ENCODE results near the gene ACOD1.
"Not testable (repeated sequence)": the region's sequence is repeated elsewhere in the genome, so short reads cannot be mapped to it uniquely, and the experiment has no call there.

The ACOD1 gene

DNA sequence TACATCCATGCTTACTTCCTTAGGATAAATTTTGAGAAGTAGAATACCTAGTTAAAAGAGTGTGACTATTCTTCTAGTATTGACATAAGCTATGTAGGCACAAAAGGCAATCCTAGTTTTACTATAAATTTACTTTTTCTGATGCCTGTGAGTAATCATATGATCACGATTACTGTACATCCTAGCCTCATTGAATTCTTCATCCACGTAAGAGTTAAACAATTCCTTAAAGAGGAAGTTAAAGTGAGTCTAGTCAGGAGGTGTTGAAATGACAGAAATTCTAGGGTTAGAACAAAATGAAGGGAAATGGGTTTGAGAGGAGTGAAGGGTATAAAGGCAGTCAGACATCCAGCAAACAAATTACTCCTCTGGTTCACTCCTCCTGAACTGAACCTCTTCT lies at the start of gene ACOD1:
Gene ACOD1 (plus strand): TSS at position 363 of the 400 bp plus-strand sequence. CDS start 48 bp downstream, outside the sequence.
- no peak for DNase-seq (ENCODE audit: low read depth in 2 of 2)

DNA sequence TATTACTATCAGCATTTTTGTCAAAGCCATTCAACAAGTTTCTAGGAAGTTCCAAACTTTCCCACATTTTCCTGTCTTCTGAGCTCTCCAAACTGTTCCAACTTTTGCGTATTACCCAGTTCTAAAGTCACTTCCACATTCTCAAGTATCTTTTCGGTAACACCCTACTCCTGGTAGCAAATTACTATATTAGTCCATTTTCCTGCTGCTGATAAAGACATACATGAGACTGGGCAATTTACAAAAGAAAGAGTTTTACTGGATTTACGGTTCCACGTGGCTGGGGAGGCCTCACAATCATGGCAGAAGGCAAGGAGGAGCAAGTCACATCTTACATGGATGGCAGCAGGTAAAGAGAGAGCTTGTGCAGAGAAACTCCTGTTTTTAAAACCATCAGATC lies 49.2 kb upstream of the ACOD1 start:
- not testable (repeated sequence) for DNase-seq (ENCODE audit: low read depth in 2 of 2)

DNA sequence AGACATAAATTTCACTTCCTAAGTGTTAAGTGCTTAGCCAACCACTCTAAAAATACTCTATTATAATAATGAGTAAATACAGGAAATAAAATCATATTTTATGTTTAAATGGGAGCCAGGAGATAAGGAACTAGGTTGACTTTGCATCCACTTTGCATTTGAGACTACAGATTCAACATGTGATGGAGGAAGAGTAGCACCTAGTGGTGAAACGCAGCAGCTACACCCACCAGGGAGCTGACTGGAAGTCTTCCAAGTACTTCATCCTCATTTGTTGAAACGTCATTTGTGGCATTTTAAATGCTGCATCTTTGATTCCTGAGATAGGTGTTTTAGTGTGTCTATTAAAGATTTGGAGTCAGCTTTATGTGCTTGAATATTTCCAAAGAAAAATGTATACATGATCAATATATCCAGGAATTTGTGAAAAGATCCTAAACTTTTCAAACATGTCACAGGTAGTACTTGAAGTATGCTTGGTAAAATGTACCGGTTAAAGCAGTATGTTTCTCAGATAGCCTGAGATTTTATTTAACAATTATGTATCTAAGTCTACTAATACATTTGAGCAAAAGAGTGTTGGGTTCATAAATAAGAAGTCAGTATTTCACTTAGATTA lies 44.7 kb upstream of the ACOD1 start:
- peak; percentile 32 to 53 for DNase-seq (ENCODE audit: low read depth in 2 of 2)

DNA sequence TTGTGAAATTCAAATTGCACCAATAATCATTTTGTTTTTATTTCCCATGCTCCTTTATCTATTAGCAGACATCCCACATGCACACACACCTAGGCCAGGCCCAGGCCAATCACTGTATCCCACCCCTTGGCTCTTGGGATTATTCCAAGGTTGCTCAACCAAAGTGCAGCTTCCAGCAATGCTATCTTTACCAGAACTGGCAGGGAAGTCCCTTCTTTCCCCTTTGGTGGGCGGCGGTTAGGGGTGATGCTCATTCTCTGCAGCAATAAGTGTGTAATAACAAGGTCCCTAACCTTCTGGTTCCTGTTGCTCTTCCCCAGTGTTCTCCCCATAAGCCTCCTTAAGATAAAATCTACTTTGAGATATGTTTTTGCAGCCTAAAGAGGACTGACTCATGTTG lies 43.8 kb upstream of the ACOD1 start:
- DNase-seq (ENCODE audit: low read depth in 2 of 2): no peak

DNA sequence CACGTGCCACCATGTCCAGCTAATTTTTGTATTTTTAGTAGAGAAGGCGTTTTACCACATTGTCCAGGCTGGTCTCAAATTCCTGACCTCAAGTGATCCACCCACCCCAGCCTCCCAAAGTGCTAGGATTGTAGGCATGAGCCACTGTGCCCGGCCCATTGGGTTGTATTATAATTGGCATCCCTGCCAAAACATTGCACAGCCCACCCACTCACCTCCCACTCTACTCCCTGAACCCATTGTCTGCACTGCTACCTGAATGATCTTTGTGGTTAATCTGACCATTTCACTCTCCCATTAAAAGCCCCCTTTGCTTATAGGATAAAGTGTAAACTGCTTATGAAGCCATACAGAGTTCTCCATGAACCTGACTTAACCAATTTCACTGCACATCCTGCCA lies 35.8 kb upstream of the ACOD1 start:
- DNase-seq (ENCODE audit: low read depth in 2 of 2): no peak

DNA sequence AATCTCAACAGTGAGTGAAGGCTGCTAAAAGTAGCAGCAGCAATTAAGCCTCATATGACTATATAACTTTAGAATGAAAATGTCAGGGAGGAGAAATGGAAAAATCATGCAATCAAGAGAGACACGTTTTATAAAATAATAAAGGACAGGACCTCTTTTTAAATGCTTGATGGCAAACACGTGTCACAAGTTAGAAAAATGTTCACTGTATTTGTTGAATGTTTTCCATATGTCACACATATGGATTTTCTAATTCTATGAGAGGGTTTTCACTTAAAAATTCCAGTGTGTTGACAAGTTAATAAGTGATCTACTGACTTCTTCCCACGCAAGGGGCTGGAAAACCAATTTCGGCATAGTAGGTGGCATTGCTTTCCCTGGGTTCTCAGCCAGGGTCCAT lies 34.4 kb upstream of the ACOD1 start:
- no peak for DNase-seq (ENCODE audit: low read depth in 2 of 2)

DNA sequence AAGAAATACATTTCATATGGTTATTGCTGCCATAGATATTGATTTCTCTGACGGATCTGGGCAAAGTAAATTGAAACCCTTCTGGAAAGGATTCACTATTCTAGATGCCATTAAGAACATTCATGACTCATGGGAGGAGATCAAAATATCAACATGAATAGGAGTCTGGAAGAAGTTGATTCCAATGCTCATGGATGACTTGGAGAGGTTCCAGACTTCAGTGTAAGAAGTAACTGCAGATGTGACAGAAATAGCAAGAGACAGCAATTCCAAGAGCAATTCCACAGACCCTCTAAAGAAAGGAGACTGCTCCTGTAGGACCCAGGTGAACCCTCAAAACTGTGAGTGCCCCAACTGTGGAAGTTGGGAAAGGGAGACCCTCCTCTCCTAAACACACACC lies 31.2 kb upstream of the ACOD1 start:
- DNase-seq (ENCODE audit: low read depth in 2 of 2): no peak

DNA sequence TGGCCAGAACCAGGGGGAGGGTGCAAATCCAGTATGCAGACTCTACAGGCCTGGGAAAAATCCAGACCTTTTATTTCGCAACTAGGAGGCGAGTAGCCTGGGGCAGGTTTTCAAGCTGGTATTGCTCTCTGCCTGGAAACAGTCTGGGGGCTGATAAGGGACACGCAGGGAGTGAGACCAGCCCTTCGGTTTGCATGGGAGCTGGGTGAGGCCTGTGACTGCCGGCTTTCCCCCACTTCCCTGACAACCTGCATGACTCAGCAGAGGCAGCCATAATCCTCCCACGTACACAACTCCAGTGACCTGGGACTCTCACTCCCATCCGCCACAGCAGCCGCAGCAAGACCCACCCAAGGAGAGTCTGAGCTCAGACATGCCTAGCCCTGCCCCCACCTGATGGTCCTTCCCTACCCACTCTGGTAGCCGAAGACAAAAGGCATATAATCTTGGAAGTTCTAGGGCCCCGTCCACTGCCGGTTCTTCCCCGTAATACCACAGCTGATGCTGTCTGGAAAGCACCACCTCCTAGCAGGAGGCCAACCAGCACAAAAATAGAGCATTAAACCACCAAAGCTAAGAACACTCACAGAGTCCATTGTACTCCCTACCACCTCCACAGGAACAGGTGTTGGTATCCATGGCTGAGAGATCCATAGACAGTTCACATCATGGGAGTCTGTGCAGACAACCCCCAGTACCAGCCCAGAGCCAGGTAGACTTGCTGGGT lies 30.4 kb upstream of the ACOD1 start:
- DNase-seq (ENCODE audit: low read depth in 2 of 2): not testable (repeated sequence)

DNA sequence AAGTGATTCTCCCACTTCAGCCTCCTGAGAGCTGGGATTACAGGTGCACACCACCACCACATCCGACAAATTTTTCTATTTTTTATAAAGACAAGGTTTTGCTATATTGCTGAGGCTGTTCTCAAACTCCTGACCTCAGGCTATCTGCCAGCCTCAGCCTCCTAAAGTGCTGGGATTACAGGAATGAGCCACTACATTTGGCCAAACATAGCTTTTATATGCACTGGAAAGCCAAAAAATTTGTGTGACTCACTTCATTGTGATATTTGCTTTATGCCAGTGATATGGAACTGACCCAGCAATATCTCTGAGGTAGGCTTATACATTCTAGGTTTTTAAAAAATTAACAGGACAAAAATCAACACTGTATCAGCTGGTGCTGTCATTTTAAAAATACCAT lies 26.8 kb upstream of the ACOD1 start:
- no peak for DNase-seq (ENCODE audit: low read depth in 2 of 2)

DNA sequence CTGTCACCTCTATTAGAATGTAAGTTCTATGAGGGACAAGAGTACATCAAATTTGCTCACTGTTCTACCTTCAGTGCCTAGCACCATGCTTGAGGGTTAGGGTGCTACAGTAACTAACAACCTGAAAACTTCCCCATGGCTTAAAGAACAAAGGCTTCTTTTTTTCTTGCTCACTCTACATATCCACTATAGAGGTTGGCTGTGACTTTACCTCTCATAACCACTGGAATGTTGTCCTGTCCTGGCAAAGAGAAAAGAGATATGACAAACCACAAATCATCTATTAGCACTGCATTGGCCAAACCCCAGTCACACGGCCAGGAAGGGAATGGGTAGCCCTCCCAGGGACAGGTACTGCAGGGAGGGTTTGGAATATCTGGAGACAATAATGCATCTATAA lies 23.2 kb upstream of the ACOD1 start:
- no peak for DNase-seq (ENCODE audit: low read depth in 2 of 2)

DNA sequence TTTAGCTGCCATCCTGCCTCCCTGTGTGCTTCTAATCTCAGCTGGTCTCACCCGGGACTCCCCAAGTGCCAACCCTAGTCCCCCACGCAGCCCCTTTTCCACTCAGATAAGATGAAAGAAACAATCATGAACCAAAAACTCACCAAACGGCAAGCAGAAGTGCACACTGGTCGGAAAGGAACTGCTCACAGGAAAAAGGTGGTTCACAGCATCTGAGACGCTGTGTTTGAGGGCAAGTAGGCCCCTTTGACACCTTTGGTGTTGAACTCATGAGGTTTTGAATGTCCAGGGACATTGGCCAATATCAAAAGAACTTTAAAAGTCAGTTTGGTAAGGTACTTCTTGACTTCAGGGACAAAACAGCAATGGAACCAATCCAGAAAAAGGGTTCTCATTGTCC lies 20.4 kb upstream of the ACOD1 start:
- no peak for DNase-seq (ENCODE audit: low read depth in 2 of 2)

DNA sequence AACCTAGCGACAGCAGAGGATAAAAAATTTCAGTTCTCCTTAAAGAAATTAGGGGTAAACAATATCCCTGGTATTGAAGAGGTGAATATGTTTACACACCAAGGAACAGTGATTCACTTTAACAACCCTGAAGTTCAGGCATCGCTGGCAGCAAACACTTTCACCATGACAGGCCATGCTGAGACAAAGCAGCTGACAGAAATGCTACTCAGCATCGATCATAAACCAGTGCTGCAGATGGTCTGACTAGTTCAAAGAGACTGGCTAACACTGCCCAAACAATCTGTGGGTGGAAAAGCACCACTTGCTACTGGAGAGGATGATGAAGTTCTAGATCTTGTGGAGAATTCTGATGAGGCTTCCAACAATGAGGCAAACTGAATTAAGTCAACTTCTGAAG lies 19.9 kb upstream of the ACOD1 start:
- DNase-seq (ENCODE audit: low read depth in 2 of 2): no peak

DNA sequence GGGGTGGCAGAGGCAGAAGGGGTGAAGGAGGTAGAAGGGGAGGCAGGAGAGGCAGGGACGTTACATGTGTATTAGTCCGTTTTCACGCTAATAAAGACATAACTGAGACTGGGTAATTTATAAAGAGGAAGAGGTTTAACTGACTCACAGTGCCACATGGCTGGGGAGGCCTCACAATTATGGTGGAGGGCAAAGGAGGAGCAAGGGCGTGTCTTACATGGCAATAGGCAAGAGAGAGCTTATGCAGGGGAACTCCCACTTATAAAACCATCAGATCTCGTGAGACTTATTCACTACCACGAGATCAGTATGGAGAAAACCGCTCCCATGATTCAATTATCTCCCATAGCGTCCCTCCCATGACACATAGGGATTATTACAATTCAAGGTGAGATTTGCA lies 19.0 kb upstream of the ACOD1 start:
- no peak for DNase-seq (ENCODE audit: low read depth in 2 of 2)

DNA sequence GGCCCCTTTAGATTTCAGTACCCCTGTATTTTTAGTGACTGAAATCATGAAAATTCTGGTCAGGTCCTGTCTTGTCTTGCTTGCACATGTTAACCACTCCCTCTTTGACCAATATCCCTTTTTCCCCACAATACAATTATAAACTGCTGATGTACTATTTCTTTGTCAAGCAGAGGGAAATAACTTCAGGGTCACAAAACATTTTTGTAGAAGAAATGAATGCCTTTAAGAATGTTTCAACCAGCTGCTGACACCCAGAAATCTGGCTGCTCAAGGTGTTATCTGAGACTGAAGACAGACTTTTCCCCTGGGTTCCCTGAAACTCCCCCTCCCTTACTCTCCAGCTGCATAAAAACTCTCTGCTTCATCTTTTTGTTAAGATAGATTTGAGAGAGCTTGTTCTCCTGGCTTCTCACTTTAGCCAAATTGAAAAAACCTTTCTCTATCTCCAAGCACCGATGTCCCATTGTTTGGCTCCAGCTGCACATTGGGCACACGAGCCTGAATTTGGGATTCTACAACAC lies 18.4 kb upstream of the ACOD1 start:
- DNase-seq (ENCODE audit: low read depth in 2 of 2): no peak

DNA sequence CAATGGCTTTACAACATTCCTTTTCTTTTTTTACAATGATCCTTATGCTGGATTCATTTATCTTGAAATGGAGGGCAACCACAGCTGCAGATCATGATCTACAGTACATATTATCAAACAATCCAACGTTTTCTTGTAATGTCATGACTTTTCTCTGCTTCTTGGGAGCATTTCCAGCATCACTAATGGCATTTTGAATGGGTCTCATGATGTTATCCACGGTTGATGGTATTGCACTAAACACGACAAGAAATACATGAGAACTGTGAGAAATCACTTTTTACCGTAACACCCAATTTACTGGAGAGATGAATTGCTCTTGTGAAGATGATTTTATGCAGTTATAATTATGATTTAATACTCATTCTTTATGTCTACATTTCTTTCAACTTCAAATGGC lies 16.2 kb upstream of the ACOD1 start:
- no peak for DNase-seq (ENCODE audit: low read depth in 2 of 2)

DNA sequence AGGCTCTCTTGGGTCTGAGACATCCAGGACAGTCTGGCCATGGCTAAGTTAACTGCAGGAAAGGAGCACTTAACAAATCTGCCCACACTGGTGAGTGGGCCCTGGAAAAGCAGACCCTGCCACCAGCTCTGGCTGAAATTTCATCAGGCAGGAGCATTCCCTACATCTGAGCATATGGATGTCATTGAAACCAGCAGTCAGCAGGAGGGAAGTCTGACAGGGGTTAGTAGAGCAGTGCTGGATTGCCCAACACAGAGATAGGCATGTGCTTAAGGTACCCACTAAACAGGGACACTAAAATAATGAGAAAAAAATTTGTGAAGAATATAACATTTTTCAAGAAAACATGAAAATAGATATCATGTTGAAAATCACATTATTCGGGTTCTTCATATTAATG lies 13.6 kb upstream of the ACOD1 start:
- DNase-seq (ENCODE audit: low read depth in 2 of 2): no peak

DNA sequence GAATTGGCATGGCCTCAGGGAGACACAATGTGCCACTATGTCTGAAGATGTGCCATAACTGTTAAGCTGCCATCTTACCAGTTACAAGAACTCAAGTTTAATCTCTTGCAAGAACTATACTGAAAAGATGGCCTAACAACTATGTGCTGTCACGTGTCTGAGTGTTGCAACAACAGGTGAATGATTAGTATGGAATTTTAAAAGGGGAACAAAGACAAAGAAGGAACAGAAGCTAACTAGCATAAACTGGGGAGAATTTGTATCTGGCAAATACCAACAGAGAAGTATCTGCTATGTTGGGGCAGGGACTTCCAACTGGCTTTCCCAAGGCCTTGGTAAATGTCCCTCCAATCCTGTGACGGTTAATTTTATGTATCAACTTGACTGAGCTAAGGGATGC lies 11.5 kb upstream of the ACOD1 start:
- DNase-seq (ENCODE audit: low read depth in 2 of 2): no peak

DNA sequence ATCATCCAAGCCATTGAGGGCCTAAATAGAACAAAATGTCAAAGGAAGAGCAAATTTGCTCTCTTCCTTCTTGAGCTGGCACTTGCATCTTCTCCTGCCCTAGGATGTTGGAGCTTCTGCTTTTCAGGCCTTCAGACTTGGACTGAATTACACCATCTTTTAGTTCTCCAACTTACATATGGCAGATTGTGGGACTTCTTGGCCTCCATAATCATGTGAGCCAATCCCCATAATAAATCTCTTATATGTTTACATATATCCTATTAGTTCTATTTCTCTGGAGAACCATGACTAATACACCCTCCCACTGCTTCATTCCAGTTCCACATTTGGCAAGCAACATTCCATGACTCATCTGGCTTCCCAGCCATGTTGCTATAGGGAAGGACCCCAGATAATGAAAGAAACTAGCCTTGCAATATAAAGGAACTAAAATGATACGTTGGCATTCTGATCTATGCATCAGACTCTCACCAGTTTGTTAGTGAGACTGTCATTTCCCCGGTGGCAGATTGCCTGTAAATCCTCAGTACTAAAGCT lies 11.0 kb upstream of the ACOD1 start:
- no peak for DNase-seq (ENCODE audit: low read depth in 2 of 2)

DNA sequence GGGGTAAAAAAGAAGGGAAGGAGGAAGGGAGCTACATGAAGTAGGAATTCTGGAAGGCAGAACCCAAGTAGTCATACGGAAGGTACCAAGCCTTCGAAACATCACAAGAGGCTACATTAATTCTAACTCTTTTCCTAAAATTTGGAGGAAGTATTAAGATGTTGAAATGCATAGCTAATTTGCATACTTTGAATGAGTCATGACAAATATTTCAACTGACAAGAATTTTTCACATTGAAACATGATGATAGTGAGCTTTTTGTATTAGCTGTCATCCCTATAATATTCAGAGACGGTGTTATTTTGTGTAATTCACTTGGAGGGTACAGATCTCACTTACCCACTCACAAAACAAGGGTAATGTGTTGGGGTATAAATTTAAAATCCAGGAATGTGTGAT lies 9.1 kb upstream of the ACOD1 start:
- DNase-seq (ENCODE audit: low read depth in 2 of 2): no peak

DNA sequence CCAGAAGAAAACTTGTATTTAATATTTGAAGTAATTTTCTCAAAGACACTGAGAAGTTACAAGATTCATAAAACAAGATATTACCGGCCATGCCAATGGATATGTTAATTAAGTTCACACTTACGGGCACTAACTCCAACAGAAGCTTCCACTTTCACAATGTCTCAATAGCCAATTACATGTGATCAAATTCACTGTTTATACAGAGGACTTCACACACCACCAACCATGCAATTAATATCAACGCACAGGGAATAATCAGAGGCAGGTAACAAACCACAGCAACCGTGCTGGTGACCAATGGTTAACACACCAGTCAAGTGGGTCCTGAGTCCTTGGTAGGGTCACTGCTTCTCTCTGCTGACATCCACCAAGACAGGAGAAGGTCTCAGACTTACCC lies 5.9 kb upstream of the ACOD1 start:
- no peak for DNase-seq (ENCODE audit: low read depth in 2 of 2)

DNA sequence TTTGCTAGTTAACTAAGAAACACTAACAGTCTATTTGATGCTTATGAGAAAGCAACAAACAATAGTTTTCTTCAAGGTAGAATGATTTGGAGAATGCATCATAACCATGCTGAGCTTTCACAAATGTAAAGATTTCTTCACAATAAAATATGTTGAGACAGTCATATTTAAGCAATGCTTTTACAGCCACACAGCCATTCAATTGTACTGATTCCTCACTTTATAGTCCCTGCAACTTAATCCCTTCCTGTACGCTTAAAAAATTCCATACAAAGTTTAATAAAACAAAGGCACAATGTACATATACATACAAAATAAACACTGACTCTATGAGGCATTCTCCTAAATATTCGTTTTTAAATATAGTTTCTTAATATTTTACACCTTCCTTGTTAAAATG lies 4.7 kb upstream of the ACOD1 start:
- no peak for DNase-seq (ENCODE audit: low read depth in 2 of 2)

DNA sequence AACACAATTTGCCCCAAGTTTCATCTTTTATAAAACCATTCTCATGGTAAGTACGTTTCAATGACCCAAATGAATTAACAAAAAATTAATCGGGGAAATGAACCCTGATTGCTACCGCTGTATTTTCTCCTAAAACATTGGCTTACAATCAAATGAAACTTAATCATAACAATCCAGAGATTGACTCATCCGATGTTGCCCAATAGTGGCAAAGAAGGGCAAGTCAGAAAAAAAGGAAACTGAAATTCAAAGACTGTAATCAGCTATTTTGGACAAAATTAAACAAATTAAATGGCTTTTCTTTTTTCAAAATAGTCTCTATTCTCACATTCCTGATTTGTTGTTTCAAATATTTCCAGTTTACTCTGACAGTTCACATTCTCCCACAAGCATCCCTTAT lies 3.9 kb upstream of the ACOD1 start:
- DNase-seq (ENCODE audit: low read depth in 2 of 2): no peak

DNA sequence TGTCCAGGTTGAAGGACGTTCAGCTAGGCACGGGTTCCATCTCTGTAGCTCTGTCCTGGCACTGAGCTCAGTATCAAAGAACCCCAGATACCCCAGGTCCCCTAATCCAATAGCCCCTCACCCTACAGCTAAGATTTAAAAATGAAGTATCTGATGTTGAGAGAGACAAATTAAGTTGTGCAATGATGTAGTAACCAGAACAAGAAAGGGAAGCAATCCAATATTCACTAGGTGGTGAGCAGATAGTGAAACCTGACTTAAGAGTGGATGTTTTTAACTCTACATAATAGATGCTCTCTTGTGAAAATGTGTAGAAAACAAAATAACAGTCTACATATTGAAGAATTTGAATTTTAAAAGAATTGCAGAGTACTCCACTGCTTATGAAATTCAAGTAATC lies 1.8 kb downstream of the ACOD1 start:
- DNase-seq (ENCODE audit: low read depth in 2 of 2): no peak
